ENCODE measurements around the gene MVK.

DNA sequence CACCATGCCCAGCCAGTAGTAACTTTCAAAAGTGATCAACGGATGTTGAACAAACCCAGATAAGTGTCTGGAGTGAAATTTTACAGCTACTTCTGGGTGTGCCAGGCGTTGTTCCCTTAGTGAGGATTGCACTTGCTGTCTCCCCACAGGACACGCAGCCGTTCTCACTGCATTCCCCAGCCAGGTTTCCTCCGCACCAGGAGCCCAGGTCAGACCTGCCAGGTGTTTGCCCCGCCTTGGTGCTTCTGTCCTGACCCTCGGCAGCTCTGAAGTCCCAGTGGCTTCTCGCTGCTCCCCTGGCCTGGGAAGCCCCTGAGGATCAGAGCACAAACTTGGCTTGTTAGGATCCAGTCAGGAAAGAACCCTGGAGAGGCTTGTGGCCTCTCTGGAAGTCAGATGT, 36.5 kb upstream of the MVK start:
- TF ChIP-seq POLR2A (IDR thresholded peaks at IDR 0.05; ENCODE audit: low read depth, low read length) (no peak), POLR2AphosphoS5 (IDR thresholded peaks at IDR 0.05; ENCODE audit: low read depth, low read length) (no peak)

Data from GM12891 (cell line).